ENCODE measurements around the gene BCKDHA. TPM values are rescaled to one million over a fixed set of nuclear protein-coding genes. Genes with fewer than 3 reads are reported as not detected.
"Not testable (repeated sequence)": the region's sequence is repeated elsewhere in the genome, so short reads cannot be mapped to it uniquely, and the experiment has no call there.

The BCKDHA gene
- total RNA-seq, 2 donors from 2014 or later: 69.0 to 72.5 TPM

GRCh38 chr19:41402010-41402409 is 4.4 kb downstream of the BCKDHA start:
- DNase-seq (ENCODE audit: low spot score): no peak
- Histone ChIP-seq H3K4me3 (no peak overlapping the region), H3K9me3 (no peaks in the 10 kb centered on the region), H3K4me1 (replicated peaks) (no peaks in the 10 kb centered on the region), H3K27ac (no peak overlapping the region), H3K36me3 (no peaks in the 10 kb centered on the region), H3K27me3 (replicated peaks; ENCODE audit: insufficient read depth) (no peaks in the 10 kb centered on the region)
- 85% methylated on average over 3 of the region's 3 CpGs for WGBS
- no peak for TF ChIP-seq POLR2AphosphoS5 (IDR thresholded peaks at IDR 0.05)
- no peak for TF ChIP-seq POLR2A (IDR thresholded peaks at IDR 0.05)
- TF ChIP-seq CTCF (IDR thresholded peaks at IDR 0.05): no peak
- intact Hi-C loops (cut with DNase I): no loop called here

- Histone ChIP-seq H3K27ac (no peak overlapping the region), H3K9me3 (no peaks in the 10 kb centered on the region), H3K4me3 (no peak overlapping the region), H3K27me3 (replicated peaks; ENCODE audit: insufficient read depth) (no peaks in the 10 kb centered on the region), H3K4me1 (replicated peaks) (no peaks in the 10 kb centered on the region), H3K36me3 (no peaks in the 10 kb centered on the region)
- no peak for DNase-seq (ENCODE audit: low spot score)
- intact Hi-C loops (cut with DNase I): no loop called here
- no peak for TF ChIP-seq POLR2A (IDR thresholded peaks at IDR 0.05)
- TF ChIP-seq CTCF (IDR thresholded peaks at IDR 0.05): no peak
- TF ChIP-seq POLR2AphosphoS5 (IDR thresholded peaks at IDR 0.05): no peak
- 59% methylated on average over 12 of the region's 12 CpGs for WGBS
These were observed 5.8 kb downstream of the BCKDHA start for GRCh38 chr19:41403181-41403970.

GRCh38 chr19:41405776-41406175 is 8.2 kb downstream of the BCKDHA start:
- DNase-seq (ENCODE audit: low spot score): no peak
- Histone ChIP-seq H3K4me1 (replicated peaks) (peaks cover 5% of the 10 kb centered on the region), H3K27me3 (replicated peaks; ENCODE audit: insufficient read depth) (no peaks in the 10 kb centered on the region), H3K27ac (no peak overlapping the region), H3K36me3 (peaks cover 0 to 3% of the 10 kb centered on the region in 2 donors), H3K9me3 (no peaks in the 10 kb centered on the region), H3K4me3 (no peak overlapping the region)
- intact Hi-C loops (cut with DNase I): no loop called here
- TF ChIP-seq CTCF (IDR thresholded peaks at IDR 0.05) (no peak), POLR2AphosphoS5 (IDR thresholded peaks at IDR 0.05) (no peak), POLR2A (IDR thresholded peaks at IDR 0.05) (no peak)
- WGBS: 73% methylated on average over 6 of the region's 6 CpGs

GRCh38 chr19:41407271-41407670 is 9.7 kb downstream of the BCKDHA start:
- Histone ChIP-seq H3K27me3 (replicated peaks; ENCODE audit: insufficient read depth) (no peaks in the 10 kb centered on the region), H3K4me1 (replicated peaks) (peaks cover 10% of the 10 kb centered on the region), H3K4me3 (no peak overlapping the region), H3K36me3 (peaks cover 0 to 6% of the 10 kb centered on the region in 2 donors), H3K27ac (no peak overlapping the region), H3K9me3 (no peaks in the 10 kb centered on the region)
- intact Hi-C loops (cut with DNase I): no loop called here
- no peak for DNase-seq (ENCODE audit: low spot score)
- WGBS: 54% methylated on average over 4 of the region's 4 CpGs
- no peak for TF ChIP-seq CTCF (IDR thresholded peaks at IDR 0.05)
- TF ChIP-seq POLR2A (IDR thresholded peaks at IDR 0.05): no peak
- TF ChIP-seq POLR2AphosphoS5 (IDR thresholded peaks at IDR 0.05): no peak

GRCh38 chr19:41408256-41408655 is 10.6 kb downstream of the BCKDHA start:
- Histone ChIP-seq H3K4me3 (no peak overlapping the region), H3K4me1 (replicated peaks) (peaks cover 10% of the 10 kb centered on the region), H3K9me3 (no peaks in the 10 kb centered on the region), H3K27ac (no peak overlapping the region), H3K36me3 (peaks cover 0 to 6% of the 10 kb centered on the region in 2 donors), H3K27me3 (replicated peaks; ENCODE audit: insufficient read depth) (no peaks in the 10 kb centered on the region)
- WGBS: 62% methylated on average over 4 of the region's 4 CpGs
- TF ChIP-seq CTCF (IDR thresholded peaks at IDR 0.05): no peak
- TF ChIP-seq POLR2AphosphoS5 (IDR thresholded peaks at IDR 0.05): no peak
- TF ChIP-seq POLR2A (IDR thresholded peaks at IDR 0.05): no peak
- intact Hi-C loops (cut with DNase I): no loop called here
- DNase-seq (ENCODE audit: low spot score): no peak

GRCh38 chr19:41408846-41409245 is 11.2 kb downstream of the BCKDHA start:
- 97% methylated on average over 5 of the region's 5 CpGs for WGBS
- H3K27me3 ChIP-seq (replicated peaks; ENCODE audit: insufficient read depth); H3K36me3 ChIP-seq; DNase-seq (ENCODE audit: low spot score); H3K4me3 ChIP-seq; H3K9me3 ChIP-seq; intact Hi-C loops (cut with DNase I): not testable (repeated sequence)
- H3K27ac ChIP-seq: peak overlapping the region; percentile 50 to 55
- H3K4me1 ChIP-seq (replicated peaks): peaks cover 10% of the 10 kb centered on the region

Data from prostate gland (tissue), 2 donors.